ENCODE results near the gene AFTPH. TPM values are rescaled to one million over a fixed set of nuclear protein-coding genes. Genes with fewer than 3 reads are reported as not detected.

The AFTPH gene
- total RNA-seq, 1 donor from 2014 or later = 13.1 TPM

DNA sequence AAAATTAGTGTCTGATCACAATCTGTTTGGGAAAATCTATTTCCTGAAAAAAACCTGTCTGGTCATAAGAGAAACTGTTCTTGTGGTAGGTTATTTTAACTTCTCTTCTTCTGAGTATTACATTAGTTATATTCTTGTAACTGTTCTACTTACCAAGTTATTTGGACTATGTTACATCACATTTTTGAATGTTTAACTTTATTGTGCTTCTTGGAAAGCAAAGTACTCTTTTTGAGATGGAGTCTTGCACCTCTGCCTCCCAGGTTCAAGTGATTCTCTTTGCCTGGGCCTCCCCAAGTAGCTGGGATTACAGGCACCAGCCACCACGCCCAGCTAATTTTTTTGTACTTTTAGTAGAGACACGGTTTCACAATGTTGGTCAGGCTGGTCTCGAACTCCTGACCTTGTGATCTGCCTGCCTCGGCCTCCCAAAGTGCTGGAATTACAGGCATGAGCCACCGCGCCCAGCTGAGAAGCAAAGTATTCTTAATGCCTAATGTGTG, 39.4 kb downstream of the AFTPH start:
- no peaks in the 10 kb centered on the region for H3K36me3 Mint-ChIP-seq (ENCODE audit: low read depth, unreplicated experiment)
- H3K4me1 Mint-ChIP-seq (ENCODE audit: unreplicated experiment) = peaks cover 6% of the 10 kb centered on the region
- H3K4me3 Mint-ChIP-seq (ENCODE audit: unreplicated experiment) = no peak overlapping the region

DNA sequence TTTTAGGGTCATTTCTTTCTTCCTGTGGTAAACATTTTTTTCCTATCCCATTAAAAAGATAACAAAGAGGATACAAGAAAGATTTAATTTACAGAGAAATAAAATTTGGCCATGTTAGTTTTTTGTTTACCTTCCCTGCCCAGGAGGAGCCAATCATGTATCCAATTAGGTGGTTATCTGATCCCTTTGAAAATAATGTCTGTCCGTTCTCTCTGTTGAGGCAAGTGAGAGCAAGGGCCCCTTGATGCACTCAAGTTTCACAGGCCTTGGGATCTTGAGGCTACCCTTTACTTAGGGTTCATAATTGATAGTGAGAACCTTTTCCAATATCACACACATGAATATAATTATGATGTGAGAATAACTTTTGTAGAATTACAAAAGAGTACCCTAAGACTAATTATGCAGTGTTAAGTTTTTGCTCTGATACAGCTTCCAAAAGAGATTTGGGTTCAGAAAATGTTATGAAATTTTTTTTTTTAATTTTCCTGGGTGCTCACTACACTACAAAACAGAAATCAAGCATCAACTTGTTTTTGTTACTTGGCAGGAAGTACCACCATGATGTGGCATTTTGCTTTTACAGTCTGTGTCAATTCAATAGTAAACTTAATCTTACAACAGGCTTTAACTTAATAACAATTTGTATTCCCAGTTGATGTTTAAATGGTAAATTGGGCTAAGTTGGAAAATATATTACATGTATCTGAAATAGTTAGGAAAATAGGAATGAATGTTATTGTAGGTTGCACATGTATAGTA, 42.0 kb downstream of the AFTPH start:
- no peaks in the 10 kb centered on the region for H3K9me3 Mint-ChIP-seq (ENCODE audit: unreplicated experiment)
- no peak for DNase-seq (ENCODE audit: low spot score)
- TF ChIP-seq, protein P1, sequence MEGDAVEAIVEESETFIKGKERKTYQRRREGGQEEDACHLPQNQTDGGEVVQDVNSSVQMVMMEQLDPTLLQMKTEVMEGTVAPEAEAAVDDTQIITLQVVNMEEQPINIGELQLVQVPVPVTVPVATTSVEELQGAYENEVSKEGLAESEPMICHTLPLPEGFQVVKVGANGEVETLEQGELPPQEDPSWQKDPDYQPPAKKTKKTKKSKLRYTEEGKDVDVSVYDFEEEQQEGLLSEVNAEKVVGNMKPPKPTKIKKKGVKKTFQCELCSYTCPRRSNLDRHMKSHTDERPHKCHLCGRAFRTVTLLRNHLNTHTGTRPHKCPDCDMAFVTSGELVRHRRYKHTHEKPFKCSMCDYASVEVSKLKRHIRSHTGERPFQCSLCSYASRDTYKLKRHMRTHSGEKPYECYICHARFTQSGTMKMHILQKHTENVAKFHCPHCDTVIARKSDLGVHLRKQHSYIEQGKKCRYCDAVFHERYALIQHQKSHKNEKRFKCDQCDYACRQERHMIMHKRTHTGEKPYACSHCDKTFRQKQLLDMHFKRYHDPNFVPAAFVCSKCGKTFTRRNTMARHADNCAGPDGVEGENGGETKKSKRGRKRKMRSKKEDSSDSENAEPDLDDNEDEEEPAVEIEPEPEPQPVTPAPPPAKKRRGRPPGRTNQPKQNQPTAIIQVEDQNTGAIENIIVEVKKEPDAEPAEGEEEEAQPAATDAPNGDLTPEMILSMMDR (IDR thresholded peaks at IDR 0.05; ENCODE audit: unreplicated experiment) = no peak
- H3K36me3 Mint-ChIP-seq (ENCODE audit: low read depth, unreplicated experiment) = no peaks in the 10 kb centered on the region
- H3K4me3 Mint-ChIP-seq (ENCODE audit: unreplicated experiment) = no peak overlapping the region
- H3K4me1 Mint-ChIP-seq (ENCODE audit: unreplicated experiment) = peaks cover 6% of the 10 kb centered on the region
- H3K27me3 Mint-ChIP-seq (ENCODE audit: unreplicated experiment) = peaks cover 2% of the 10 kb centered on the region
- no peak overlapping the region for H3K27ac Mint-ChIP-seq (ENCODE audit: unreplicated experiment)

More for the DNA sequence above, 39.4 kb downstream of the AFTPH start:
- TF ChIP-seq, protein P1 (IDR thresholded peaks at IDR 0.05; ENCODE audit: unreplicated experiment) = no peak
- no peak for DNase-seq (ENCODE audit: low spot score)
- Mint-ChIP-seq H3K27me3 (ENCODE audit: unreplicated experiment) (peaks cover 2% of the 10 kb centered on the region), H3K27ac (ENCODE audit: unreplicated experiment) (no peak overlapping the region), H3K9me3 (ENCODE audit: unreplicated experiment) (no peaks in the 10 kb centered on the region)

DNA sequence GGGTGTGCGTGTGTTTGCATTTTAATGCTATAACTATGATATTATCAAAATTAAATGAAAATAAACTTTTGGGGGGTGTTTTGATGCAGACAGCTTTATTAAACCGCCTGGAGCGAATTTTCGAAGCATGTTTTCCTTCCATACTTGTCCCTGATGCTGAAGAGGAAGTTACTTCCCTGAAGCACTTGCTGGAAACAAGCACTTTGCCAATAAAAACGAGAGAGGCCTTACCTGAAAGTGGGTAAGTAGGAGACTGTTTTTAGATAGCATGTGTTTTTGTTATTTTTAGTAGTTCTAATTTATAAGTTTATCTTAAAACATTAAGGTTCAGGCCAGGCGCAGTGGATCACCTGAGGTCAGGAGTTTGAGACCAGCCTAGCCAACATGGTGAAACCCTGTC, 43.3 kb downstream of the AFTPH start:
- no peak overlapping the region for H3K4me3 Mint-ChIP-seq (ENCODE audit: unreplicated experiment)
- no peak overlapping the region for H3K27ac Mint-ChIP-seq (ENCODE audit: unreplicated experiment)
- no peaks in the 10 kb centered on the region for H3K36me3 Mint-ChIP-seq (ENCODE audit: low read depth, unreplicated experiment)

GRCh38 chr2:64568836-64569235, 44.7 kb downstream of the AFTPH start:
- Mint-ChIP-seq H3K4me3 (ENCODE audit: unreplicated experiment) (no peak overlapping the region), H3K36me3 (ENCODE audit: low read depth, unreplicated experiment) (no peaks in the 10 kb centered on the region), H3K27me3 (ENCODE audit: unreplicated experiment) (peaks cover 2% of the 10 kb centered on the region), H3K27ac (ENCODE audit: unreplicated experiment) (no peak overlapping the region), H3K4me1 (ENCODE audit: unreplicated experiment) (peaks cover 6% of the 10 kb centered on the region), H3K9me3 (ENCODE audit: unreplicated experiment) (no peaks in the 10 kb centered on the region)
- no peak for DNase-seq (ENCODE audit: low spot score)
- TF ChIP-seq, protein P1 (IDR thresholded peaks at IDR 0.05; ENCODE audit: unreplicated experiment) = no peak

More for the DNA sequence above, 43.3 kb downstream of the AFTPH start:
- no peak for DNase-seq (ENCODE audit: low spot score)
- Mint-ChIP-seq H3K4me1 (ENCODE audit: unreplicated experiment) (peaks cover 6% of the 10 kb centered on the region), H3K9me3 (ENCODE audit: unreplicated experiment) (no peaks in the 10 kb centered on the region), H3K27me3 (ENCODE audit: unreplicated experiment) (peaks cover 2% of the 10 kb centered on the region)
- TF ChIP-seq, protein P1 (IDR thresholded peaks at IDR 0.05; ENCODE audit: unreplicated experiment) = no peak

GRCh38 chr2:64574871-64575270, 50.7 kb downstream of the AFTPH start:
- Mint-ChIP-seq H3K27me3 (ENCODE audit: unreplicated experiment) (no peaks in the 10 kb centered on the region), H3K4me3 (ENCODE audit: unreplicated experiment) (no peak overlapping the region), H3K4me1 (ENCODE audit: unreplicated experiment) (no peaks in the 10 kb centered on the region)

More at GRCh38 chr2:64574871-64575270, 50.7 kb downstream of the AFTPH start:
- Mint-ChIP-seq H3K9me3 (ENCODE audit: unreplicated experiment) (no peaks in the 10 kb centered on the region), H3K36me3 (ENCODE audit: low read depth, unreplicated experiment) (peaks cover 14% of the 10 kb centered on the region), H3K27ac (ENCODE audit: unreplicated experiment) (no peak overlapping the region)
- no peak for DNase-seq (ENCODE audit: low spot score)
- TF ChIP-seq, protein P1 (IDR thresholded peaks at IDR 0.05; ENCODE audit: unreplicated experiment) = no peak
